DLD1 (cell line): ENCODE results near the gene LMTK2.

Experiments
- in situ Hi-C: cut with HindIII; loops from 2 replicates; pipeline ENCODE4 v1.10.0; 2017; ENCODE audit warnings: low sequenced_read_pairs

LMTK2 gene

DNA sequence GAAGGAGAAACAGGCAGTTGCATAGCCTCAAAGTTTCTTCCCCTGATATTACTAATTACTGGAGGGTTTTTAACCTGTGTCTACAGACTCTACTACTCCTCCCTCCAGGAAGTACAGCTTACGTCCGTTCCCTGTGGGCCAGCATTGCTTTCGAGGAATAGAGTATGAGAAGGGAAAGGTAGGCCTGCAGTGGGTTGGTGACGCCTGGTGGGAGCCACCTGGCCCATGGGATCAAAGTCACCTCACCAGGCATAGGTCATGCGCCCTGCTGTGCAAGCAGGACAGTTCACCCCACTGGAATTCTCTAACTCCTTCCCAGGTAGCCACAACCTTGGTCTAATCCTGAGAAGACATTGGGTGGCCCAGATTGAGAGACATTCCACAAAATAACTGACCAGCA lies 29.8 kb downstream of the LMTK2 start:
- in situ Hi-C loops = no loop called here

DNA sequence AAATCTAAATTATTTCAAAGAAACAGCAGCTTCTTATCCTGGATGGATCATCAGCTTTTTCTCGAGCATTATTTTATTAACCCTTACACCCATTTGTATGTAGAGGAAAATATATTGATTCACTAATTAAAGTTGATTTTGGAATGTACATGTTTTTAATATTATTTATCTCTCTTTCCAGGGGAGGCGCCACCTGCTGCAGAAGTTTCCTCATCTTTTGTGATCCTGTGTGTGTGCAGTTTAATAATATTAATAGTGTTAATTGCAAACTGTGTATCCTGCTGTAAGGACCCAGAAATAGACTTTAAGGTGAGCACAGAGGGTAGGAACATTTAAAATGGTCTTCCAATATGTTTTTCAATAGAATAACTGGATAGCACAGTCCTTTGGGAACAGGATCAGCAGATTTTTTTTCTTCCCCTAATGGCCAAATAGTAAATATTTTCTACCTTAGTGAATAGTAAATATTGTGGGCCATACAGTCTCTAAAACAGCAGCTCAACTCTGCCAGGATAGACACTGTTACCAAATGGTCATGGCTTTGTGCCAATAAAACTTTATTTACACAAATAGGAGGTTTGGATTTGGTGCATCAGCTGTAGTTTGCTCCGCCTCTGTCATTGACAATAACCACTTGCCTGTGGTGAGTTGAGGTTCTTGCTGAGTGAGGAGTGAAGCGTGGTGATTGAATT lies 30.6 kb downstream of the LMTK2 start:
- in situ Hi-C loops = no loop called here

DNA sequence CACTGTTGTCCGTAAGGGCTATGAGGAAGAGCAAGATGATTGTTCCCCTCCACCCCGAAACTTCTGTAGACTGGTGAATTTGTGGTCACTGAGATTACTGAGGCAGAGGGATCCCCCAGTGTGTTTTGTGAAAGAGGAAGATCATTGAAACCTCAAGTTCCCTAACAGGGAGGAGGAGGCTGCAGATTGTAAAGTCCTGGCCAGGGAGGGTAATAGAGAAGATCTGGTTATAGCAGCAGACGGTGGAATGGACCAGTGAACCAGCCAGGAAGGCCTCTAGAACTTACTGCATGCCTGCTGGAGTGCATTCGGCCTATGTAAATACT lies 31.1 kb downstream of the LMTK2 start:
- in situ Hi-C loops = no loop called here

DNA sequence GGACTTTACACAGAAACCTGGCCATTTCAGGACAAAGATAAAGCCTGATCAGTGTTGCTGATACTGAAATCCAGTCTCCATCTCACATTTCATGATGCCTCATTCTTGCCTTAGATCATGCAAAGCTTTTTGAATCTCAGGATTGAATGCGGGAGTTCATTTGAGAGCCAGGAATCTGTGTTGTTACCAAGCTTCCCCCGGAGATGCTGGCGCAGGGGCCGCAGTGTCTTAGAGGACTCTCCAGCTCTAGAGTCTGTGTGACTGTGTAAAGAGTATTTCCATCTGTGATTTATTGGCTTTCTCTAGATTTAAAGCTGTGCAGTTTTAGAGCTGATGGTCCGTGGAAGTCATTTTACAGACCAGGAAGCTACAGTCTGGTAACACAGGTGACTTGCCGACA lies 32.0 kb downstream of the LMTK2 start:
- in situ Hi-C loops = no loop called here

DNA sequence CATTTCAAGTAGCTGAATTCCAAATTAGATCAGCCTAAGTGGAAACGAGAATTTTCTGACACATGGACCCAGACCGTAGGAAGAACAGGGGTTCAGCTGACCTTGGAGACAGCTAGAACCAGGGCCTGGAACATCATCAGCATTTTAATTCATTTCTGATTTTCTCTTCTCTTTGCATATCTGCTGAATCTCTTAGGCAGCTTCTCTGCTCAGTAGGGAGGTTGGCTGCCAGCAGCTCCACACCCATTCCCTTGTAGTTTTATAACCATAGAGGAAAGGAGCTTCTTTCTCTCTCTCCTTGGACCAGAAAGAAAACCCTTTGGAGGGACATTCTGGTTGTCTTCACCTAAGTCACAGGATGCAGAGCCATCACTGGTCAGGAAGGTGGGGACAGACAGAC lies 36.0 kb downstream of the LMTK2 start:
- in situ Hi-C loops = loop anchor here (10.0 kb wide), 1 partner anchor 108 kb away; no protein-coding TSS in a partner anchor

DNA sequence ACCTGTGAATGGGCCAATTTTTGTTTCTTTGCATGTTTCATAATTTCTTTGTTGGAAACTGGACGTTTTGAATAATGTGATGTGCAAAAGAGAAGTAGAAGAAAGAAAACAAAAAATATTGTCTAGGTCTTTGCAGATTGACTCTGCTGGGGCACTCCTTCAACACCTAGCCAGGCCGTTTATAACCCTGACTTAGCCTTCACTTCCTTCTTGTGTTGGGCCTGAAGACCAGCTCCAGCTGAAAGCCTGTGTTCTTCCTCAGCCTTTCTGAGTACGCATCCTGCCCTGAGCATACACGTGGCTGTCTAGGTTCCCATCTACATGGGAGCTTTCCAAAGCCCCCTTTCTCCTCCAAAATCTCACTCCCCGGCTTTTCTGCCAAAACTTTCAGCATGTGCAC lies 41.9 kb downstream of the LMTK2 start:
- in situ Hi-C loops = loop anchor here (10.0 kb wide), 1 partner anchor 114 kb away; no protein-coding TSS in a partner anchor

DNA sequence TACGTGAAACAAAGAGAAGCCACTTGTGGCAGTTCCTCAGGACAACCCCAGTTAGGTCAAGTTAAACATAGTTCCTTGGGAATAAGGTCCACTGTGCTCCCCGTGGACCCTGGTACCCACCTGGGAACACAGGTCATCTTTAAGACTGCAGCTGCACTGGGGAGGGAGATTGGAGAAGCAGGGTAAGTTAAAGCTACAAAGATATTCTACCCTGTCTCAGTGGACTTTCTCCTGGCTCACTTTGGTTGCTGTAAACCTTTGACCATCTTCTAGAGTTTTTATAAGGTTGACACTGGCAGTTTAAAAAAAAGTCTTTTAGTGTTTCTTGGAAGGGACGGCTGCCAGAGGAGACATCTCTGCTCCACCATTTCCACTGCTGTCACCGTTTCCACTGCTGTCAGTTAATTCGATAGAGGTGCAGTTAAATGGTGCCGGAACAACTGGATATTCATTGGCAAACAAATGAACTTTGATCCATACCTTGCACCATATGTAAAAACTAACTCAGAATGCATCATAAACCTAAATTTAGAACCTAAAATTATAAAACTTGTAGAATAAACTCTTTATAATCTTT lies 42.5 kb downstream of the LMTK2 start:
- in situ Hi-C loops = loop anchor here (10.0 kb wide), 1 partner anchor 114 kb away; no protein-coding TSS in a partner anchor

DNA sequence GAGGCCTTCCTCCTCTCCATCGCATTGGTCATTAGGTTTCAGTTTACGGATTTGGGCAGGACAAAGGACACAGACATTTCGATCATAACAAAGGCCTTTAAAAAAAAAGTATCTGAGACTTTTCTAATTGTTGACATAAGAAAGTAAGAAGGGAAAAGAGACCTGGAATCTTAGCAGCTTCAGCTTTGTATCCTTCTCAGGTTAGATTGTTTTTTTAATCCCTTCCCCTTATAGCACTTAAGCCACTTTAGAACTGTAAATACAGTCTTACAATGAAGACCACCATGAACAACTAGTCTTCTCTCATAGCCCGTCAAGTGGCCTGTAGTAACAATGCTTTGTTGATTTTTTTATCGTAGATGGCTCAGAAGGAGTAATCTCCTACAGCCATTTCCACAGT lies 45.2 kb downstream of the LMTK2 start:
- in situ Hi-C loops = no loop called here

DNA sequence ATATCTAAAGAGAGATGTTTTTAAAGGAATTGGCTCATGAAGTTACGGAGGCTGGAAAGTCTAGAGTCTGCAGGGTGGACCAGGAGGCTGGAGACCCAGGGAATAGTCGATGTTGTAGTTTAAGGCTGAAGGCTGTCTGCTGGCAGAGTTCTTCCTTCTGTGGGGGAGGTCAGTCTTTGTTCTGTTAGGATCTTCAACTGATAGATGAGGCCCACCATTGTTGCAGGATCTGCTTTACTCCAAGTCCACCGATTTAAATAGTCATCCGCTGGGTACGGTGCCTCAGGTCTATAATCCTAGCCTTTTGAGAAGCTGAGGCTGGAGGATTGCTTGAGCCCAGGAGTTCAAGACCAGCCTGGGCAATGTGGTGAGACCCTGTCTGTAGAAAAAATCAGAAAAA lies 50.0 kb downstream of the LMTK2 start:
- in situ Hi-C loops = no loop called here

DNA sequence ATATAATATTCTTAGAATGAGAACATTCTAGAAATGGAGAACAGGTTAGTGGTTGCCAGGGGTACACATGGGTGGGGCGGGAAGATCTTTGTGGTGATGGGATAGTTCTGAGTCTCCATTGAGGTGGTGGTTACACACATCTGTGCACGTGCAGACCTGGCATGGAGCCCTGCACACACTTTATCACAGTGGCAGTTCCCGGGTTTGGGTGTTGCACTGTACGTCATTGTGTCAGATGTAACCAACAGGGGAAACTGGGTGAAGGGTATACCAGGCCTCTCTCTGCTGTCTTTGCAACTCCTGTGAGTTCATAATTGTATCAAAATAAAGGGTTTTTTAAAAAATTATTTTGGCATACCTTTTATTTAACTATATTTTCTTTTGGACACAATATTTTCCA lies 51.1 kb downstream of the LMTK2 start:
- in situ Hi-C loops = no loop called here

DNA sequence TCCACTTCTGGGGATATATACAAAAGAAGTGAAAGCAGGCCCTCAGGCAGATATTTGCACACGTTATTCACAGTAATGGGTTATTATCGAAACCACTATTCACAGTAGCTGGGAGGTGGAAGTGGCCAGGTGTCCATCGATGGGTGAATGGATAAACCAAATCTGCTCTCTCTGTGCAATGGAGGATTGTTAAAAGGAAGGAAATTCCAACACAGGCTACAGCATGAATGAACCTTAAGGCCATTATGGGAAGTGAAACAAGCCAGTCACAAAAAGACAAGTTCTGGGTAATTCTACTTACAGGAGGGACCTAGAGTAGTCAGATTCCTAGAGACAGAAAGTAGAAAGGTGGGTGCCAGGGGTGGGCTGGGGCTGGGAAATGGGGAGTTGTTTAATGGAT lies 56.1 kb downstream of the LMTK2 start:
- in situ Hi-C loops = no loop called here

DNA sequence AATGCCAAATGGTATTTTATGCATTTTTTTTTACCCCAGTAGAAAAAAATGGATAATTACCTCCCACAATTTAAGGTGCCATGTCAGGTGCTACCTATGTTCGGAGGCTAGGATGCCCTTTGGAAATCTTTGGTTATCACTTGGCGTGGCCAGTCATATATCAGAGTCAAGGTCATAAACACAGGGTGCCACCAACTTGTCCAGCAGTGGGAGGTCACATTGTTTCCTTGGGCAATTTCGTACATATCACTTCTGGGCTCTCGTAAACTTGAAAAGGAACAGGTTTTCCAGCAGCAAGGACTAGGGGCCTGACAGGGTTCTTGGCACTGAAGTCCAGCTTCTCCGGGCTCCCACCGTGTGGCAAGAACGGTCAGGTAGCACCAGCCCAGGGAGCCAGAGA lies 56.6 kb downstream of the LMTK2 start:
- in situ Hi-C loops = no loop called here

DNA sequence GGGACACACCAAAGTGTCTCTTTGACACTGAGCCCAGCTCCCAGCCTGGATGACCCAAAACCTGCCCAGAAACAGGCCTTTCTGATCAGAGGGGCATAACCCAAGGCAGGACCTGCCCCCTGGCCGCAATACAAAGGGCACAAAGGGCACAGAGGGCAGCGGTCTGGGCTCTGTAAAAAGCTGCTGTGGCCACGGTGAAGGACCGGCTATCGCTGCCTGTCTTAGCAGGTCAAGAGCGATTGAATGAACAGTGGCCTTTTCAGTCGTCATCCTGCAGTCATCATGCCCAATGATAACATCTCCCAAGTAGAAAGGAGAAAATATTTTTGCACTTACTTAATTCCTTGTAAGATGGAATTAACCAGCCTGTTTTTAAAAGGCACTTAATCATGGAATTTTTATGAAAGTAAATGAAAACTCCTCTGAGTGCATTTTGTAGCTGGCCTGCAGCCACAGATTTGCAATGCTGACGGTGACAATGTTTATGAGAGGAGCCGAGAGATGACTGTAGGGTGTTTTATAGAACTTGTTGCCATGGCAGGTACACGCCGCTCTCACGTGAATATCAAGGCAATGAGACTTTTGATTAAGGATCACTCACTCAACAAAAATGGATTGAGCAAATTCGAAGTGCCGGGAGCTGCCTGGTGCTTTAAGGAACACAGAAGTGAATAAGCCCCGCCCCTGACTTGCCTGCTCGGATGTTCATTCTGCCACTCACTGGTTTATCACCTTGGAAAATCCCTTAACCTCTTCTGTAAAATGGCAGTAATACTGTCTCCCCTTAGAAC lies 57.2 kb downstream of the LMTK2 start:
- in situ Hi-C loops = no loop called here

DNA sequence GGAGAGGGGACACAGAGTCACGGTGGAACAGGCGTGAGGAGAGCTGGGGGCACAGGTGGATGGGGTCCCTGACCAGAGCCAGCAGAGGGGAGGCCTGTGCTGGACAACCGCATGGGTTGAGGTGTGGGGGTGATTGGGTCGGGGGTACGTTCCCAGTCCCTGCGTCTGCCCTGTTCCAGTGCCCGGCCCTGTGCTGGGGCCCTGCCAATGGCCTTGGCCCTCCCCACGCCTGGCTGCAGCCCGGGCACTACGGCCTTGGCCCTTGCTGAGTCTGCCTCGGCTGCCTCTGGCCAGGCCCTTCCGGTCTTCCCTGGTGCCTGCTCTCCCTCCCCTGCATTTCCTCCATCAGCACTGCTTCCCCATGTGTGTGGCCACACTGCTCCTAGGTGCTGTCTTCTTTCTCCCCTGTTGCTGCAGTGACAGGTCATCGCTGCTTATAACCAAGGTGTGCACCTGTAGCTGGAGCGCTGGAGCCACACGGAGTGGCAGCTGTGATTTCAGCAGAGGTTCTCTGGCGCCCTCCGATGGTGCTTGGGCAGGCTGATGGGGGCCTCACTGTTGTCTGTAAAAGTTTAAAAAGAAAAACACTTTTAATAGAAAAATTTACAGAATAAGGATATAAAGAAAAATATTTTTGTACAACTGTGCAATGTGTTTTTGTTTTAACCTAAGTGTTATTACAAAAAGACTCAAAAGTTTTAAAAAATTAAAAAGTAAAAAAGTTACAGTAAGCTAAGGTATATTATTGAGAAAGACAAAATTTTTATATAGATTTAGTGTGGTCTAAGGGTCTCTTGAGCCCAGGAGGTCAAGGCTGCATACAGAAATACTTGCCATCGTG lies 59.4 kb downstream of the LMTK2 start:
- in situ Hi-C loops = no loop called here

DNA sequence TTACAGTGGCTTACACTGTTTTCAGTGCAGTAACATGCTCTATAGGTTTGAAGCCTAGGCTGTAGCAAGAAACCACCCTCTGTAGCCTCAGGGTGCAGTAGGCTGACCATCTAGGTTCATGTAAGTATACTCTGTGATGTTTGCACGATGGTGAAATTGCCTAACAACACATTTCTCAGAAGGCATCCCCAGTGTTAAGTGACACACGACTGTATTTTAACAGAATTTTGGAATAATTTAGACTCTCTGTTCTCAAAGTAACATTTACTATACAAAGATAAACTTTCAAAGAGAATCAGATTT lies 60.0 kb downstream of the LMTK2 start:
- in situ Hi-C loops = no loop called here

DNA sequence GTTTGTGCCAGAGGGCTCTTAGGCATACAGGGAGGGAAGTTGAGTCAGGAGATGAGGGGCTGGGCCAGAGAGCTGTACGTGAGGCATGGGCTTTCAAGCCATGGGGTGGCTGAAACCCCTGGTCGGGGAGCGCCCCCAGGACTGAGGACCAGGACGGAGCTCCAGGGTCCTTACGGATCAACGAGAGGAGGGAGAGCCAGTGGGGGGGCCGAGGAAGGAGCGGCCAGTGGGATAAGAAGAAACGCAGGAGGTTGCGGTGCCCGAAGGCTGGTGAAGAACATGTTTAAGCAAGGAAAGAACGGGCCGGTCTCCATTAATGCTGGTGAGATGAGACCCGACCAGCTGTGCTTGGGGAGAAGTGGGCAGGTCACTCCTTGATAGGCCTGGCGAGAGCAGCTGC lies 61.0 kb downstream of the LMTK2 start:
- in situ Hi-C loops = no loop called here

DNA sequence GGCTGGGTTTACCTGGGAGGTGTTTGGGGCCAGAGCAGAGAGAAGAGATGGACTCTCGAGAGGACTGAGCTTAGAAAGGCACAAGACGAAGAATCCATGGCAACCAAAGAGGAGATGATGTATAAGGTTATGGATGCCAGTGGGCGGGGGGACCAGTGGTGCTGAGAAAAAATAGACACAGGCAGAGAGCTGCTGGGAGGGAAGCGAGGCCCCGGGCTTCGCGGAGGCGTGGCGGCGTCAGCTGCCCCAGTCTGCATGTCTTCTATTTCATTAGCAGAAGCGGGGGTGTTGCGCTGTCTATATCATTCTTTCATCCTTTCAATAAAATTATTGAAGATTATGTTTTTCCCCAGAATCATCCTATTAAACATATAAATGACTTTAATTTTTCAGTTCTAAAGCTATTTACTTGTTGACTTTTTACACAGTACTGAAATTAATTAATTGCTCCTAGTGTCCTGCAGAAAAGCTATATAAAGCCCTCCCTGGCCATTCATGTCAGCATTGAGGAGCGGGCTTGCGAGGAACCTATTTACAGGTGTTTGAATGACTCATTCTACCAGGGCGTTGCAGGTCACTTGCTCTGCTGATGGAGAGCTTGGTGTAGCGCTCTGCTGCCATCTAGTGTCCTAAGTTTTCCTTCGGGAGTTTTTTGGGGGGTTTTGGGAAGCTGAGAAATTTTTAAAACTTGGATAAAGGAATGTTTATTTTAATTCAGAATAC lies 61.7 kb downstream of the LMTK2 start:
- in situ Hi-C loops = no loop called here

DNA sequence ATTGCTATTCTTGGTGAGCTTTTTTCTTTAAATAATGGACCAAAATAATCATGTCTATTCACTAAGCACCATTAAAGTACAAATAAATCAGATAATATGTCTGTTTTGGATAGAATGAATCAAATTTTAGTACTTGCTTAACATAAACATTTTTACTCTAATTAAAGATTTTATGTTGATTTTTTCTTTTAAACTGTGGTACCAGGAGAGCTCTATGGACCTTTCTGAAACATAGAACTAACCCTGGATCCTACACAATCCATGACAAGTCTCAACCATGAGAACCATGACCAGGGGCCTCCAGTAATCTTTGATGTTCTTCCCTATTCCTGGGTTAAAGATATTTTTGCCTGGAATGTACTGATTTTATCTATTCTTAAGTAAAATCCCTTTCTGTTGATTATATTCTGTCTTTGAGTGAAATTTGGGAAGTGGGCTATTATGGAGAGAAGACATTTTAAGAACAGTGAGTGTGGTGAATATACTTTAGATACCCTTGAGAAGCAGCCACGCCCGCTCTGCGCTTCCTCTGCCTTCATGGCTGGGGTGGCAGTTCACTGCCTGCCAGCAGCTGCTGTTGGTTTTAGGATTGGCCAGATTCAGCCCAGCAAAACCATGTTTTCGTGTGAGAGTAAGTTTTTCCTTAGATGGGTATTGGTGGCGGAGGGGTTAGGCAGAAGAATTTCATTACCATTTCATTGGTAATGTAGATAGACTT lies 62.4 kb downstream of the LMTK2 start:
- in situ Hi-C loops = no loop called here

DNA sequence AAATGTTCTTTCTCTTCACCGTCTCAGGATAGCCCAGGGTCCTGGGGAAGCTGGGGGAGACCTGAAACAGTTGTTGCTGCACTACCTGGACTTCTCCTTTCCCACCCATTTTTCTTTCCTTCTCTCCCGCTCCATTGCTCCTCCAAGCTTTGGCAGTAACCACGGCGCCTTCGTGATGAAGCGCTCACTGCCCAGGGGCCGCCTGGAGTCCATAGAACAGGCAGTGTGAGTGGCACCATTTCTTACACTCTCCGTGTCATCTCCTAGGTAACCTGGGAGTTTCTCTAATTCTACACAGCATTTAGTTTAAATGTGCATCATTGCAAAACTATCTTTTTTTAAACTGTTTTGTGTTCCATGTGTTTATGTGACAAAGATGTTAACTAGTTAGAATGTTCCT lies 64.3 kb downstream of the LMTK2 start:
- in situ Hi-C loops = no loop called here

DNA sequence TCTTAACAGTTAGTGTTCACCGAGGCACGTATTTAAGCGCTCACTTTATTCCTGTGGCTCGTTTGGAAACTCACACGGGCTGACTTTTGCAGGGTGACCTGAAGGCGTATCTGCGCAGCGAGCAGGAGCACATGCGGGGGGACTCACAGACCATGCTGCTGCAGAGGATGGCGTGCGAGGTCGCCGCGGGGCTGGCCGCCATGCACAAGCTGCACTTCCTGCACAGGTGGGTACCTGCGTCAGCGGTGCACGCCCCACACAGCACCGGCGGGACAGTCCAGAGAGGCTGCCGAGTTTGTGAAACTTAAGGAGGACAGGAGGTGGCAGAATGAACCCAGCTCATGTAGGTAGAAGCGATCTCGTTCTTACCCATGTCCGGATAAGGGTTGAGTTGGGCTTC lies 64.8 kb downstream of the LMTK2 start:
- in situ Hi-C loops = no loop called here
